Activated CD4-positive, alpha-beta T cell treated with anti-CD3 and anti-CD28 coated beads for 24 hours (primary cell): ENCODE results near the gene ASPSCR1.
"Not testable (repeated sequence)": the region's sequence is repeated elsewhere in the genome, so short reads cannot be mapped to it uniquely, and the experiment has no call there.

Experiments
- DNase-seq, 2 donors: peaks; one replicate each; pipeline ENCODE4 v3.0.0-alpha.2; 2020; ENCODE audit warnings: low read depth in 2 of 2

The ASPSCR1 gene

DNA sequence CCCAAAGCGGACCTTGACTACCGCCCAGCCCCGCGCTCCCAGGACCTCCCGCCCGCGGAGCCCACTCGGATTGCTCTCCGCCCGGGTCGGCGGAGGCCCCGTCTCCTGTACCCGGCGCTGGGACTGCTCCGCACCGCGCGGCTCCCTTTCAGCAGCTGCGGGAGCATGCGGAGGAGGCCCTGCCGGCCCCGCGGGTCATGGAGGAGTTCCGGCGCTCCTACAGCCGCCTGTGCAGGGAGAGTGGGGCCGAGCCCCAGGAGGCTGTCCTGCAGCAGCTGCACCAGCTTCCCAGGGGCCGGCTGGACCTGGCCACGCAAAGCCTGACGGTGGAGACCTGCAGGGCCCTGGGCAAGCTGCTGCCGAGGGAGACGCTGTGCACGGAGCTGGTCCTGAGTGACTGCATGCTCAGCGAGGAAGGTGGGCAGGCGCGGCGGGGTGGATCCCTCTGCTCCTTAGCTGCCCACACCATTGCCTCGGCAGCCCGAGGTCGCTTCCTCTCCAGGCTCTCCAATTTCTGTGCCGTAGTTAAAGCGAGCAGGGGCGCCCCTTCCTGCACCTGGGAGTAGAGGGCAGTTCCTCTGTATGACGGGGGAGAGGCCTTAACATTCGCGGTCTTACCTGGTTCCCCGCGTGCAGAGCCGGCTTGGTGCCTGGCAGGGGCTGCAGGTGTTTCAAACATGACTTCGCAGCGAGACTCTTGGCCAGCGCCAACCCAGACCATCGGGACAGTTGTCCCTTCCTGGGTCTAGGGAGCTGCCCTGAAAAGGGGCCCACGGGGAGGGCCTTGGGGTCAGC lies 46.2 kb downstream of the ASPSCR1 start:
- no peak for DNase-seq

DNA sequence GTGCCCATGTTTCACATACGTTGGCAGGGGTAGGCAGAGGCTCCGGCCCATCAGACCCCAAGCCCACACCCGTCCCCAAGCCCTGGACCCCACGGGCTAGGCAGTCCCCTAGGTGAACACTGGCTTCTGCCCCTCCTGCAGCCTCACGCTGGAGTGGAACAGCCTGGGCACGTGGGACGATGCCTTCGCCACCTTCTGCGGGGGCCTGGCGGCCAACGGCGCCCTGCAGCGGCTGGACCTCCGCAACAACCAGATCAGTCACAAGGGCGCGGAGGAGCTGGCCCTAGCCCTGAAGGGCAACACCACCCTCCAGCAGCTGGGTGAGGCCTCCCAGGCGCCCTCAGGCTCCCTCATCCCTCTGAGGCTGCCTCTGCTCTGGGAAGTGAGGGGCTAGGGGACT lies 47.4 kb downstream of the ASPSCR1 start:
- no peak for DNase-seq

DNA sequence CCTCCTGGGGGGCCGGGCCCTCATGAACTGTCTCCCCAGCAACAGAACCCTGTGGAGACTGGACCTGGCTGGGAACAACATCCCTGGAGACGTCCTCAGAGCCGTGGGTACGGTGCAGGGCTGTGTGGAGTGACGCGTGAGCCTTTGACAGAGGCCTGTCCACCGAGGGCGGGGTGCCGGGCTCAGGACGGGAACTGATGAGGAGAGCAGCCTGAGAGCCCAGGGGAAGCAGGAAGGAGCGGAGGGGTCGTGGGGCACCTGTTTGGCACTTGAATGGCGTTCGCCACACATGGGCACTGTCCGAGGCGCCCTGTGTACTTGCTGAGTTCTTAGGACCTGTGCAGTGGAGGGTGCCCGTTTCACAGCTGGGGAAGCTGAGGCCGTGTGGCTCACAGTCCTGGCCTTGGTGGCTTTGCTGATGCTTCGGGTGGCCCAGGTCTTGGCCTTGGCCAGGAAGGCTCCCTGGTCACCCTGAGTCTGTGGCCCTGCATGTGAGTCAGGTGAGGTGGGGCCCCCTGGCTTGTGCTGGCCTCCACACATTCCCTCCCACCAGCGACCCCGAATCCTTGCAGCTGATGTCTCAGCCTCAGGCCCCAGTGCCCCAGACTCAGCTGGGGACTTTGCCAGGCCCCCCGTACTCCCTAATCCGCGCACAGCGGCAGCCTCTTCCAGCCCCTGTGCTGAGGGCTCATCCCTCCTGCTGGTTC lies 48.1 kb downstream of the ASPSCR1 start:
- no peak for DNase-seq

- no peak for DNase-seq
Measured at GRCh38 chr17:82028246-82028645, 50.8 kb downstream of the ASPSCR1 start.

- DNase-seq = no peak
Measured at GRCh38 chr17:82028966-82029365, 51.5 kb downstream of the ASPSCR1 start.

DNA sequence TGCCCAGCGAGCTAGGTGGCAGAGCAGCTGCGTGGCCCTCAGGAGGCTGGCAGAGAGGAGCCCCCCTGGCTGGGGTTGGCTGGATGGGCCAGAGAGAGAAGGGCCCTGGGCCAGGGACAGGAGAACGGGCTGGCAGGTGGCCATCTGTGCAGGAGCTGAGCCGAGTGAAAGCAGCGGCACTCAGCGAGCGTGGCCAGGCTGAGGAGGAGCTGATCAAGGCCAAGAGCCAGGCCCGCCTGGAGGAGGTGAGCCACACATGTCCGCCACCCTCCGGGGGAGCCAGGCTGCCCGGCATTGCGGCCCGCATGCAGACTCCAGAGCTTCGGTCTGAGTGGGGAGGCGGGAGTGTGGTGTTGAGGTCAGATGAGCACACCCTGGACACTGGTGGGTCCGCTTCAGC lies 52.0 kb downstream of the ASPSCR1 start:
- DNase-seq = no peak

DNA sequence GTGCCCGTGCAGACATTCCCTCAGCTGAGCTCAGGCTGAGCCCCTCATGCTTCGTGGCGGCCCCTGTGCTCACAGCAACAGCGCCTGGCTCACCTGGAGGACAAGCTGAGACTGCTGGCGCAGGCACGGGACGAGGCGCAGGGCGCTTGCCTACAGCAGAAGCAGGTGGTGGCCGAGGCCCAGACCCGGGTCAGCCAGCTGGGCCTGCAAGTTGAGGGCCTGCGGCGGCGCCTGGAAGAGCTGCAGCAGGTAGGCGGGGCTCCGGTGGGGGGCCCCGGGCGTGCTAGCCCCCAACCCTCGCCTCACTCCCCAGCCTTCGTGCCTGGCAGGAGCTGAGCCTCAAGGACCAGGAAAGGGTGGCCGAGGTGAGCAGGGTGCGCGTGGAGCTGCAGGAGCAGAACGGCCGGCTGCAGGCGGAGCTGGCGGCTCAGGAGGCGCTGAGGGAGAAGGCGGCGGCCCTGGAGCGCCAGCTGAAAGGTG lies 52.6 kb downstream of the ASPSCR1 start:
- no peak for DNase-seq

- DNase-seq = peak; percentile 70 to 79
Measured at GRCh38 chr17:82030470-82031302, 53.3 kb downstream of the ASPSCR1 start.

- DNase-seq = no peak
Measured at GRCh38 chr17:82031303-82031884, 54.0 kb downstream of the ASPSCR1 start, which contains the start of gene RAC3. RAC3 (plus strand) TSS chr17:82031678; CDS start chr17:82031762, 84 bp downstream.

GRCh38 chr17:82031885-82032627 lies 54.6 kb downstream of the ASPSCR1 start:
- DNase-seq = peak in 1 of 2 donors; percentile 36

DNA sequence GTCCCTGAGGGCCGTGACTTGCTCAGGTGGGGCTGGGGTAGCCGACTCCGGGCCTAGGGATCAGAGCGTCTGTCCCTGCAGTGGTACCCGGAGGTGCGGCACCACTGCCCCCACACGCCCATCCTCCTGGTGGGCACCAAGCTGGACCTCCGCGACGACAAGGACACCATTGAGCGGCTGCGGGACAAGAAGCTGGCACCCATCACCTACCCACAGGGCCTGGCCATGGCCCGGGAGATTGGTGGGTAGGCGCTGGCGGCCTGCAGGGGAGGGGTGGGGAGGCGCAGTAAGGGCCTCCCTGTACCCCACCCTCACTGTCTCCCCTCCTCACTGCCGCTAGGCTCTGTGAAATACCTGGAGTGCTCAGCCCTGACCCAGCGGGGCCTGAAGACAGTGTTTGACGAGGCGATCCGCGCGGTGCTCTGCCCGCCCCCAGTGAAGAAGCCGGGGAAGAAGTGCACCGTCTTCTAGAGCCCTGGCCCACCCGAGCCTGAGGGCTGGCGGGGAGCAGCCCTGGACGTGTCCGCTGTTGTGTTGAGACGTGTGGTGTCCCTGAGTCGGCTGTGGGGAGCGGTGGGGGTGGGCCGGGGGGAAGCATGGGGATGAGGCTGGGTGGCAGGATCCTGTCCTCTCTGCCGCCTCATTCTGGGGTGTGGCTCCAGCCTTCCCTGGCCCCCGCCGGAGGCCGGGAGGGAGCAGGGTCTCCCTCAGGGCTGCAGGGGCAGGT lies 56.1 kb downstream of the ASPSCR1 start:
- DNase-seq = no peak

- DNase-seq = no peak
Measured at GRCh38 chr17:82034371-82035011, 57.1 kb downstream of the ASPSCR1 start.

DNA sequence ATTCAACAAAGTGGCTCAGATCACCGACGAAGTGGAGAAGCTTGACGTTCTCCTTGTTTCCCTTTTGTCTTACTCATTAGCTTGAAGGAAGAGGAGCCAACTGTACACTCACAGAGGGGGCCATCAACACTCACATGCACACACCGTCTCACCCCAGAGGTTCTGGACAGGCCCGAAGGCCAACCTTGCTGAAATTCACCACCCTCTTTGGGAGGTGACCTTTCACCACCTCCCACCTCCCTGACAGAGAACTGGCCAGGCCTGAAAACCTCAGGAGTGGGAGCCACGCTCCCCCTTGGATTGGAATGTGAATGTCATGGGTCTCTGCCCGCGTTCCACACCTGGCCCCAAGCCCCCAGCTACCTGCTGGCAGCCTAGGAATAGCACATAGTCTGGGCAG lies 58.1 kb downstream of the ASPSCR1 start:
- no peak for DNase-seq

DNA sequence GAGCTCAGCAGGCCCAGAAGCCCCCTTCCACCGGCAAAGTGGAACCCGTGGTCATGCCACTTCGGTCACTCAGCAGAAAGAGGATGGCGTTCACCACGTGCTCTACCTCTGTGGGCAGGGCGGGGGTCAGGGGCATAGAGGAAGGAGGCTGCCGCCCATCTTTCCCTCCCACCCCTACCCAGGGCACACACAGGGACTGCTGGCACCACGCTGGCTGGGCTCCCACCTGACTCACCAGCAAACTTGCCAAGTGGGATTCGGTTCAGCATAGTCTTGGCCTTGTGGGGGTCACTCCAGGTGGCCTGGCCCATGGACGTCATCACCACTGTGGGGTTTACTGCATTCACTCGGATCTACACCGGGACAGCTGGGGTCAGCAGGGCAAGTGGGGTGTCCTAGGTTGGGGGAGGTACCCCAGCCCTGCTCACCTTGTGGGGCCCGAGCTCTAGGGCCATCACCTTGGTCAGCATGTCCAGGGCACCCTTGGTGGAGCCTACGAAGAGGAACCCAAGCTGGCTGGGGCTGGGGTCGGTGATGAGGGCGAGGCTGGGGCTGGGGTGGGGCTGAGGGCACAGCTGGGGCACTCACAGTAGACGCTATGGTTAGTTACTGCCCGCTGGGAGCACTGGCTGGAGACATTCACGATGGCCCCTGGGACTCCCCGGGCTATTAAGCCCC lies 58.7 kb downstream of the ASPSCR1 start:
- DNase-seq = no peak

DNA sequence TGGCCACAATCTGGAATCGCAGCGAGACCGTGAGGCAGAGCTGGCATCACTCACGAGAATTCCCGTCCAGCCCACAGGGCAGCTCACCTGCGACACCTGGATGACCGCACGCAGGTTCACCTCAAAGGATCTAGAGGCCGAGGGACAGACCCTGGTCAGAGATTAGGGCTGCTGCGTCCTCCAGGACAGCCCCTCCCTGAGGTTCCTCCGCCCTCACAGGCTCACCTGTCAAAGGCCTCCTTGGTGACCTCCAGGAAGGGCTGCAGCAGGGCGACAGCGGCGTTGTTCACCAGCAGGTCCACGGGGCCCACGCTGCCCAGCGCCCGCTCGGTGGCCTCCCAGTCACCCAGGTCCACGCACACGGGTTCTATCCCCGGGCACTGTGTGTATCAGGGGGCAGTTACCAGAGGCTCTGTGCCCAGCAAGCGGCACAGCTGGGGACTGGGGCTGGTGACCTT lies 59.2 kb downstream of the ASPSCR1 start:
- no peak for DNase-seq

DNA sequence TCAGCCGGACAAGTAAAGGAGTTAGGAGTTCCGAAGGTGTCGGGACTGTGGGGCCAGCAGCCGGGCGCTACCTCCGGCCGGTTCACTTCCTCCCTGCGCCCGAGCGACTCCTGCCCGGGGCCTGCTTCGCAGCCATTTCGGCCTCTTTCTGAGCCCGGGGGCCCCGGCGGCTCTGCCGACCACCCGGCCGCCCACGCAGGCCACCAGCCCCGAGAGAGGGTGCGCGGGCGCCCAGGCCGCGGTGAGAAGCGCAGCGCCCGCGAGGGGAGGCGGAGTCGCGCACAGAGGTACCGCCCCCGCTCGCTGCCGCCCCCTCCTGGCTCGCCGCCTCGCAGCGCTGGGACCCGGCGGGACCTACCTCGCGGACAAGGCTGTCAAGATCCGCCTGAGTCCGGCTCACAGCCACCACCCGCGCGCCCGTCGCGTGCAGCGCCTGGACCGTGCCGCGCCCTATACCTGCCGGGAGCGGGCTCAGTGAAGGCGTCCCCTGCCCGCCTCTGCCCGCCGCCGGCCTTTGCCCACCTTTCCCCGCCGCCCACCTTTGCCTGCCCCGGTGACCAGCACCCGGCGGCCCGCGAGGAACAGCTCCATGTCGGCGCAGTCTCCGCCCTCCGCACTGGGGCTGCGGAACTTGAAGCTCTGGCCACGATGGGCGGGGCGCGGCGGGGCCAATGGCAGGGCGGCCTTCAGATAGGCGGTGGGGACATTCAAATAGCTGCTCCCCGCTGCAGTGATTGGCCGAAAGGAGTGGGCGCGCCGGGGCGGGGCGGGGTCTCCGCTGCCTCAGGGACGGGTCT lies 59.9 kb downstream of the ASPSCR1 start, which contains the start of gene DCXR:
Gene DCXR (minus strand): TSS at position 606 of the 797 bp plus-strand sequence. CDS start 15 bp downstream, at position 591.
- DNase-seq = peak; percentile 88 to 95

DNA sequence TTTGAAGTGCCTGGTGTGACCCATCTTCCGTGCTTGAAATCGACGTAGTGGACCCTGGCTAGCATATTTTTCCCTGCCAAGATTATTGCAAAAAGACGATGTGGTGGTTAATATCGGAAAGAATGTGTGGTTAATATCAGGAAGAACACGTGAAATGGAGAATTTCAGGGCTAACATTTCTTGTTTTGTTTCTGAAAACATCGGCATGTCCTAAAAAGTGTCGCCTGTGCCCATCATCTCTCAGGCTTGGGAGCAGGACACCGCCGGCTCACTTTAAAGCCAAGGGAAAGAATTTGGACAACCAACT lies 60.4 kb downstream of the ASPSCR1 start:
- DNase-seq = no peak

- not testable (repeated sequence) for DNase-seq
Measured at GRCh38 chr17:82038796-82039409, 61.5 kb downstream of the ASPSCR1 start.
